Lung (tissue), 12 donors: ENCODE results near the gene SEC11C. TPM values are rescaled to one million over a fixed set of nuclear protein-coding genes. Genes with fewer than 3 reads are reported as not detected.
A peak's percentile ranks its signal among the peaks of the same experiment; 100 is the strongest.

ENCODE experiments used
- ATAC-seq: fragments of 200-7000 bp; cut with Tn5 transposase; one replicate; pipeline ENCODE4 v1.9.1; 2020; ENCODE audit warnings: moderate number of reproducible peaks; ENCODE audit not compliant: insufficient read depth, low FRiP score
- DNase-seq, 3 donors: peaks; one replicate each; pipeline ENCODE4 v3.0.0-alpha.2; 2013 to 2017
- H3K27ac ChIP-seq, 2 donors: one replicate each; pipeline ENCODE4 v1.5.1; 2013; ENCODE audit warnings: mild to moderate bottlenecking in 2 of 2, moderate library complexity in 2 of 2, control low read depth in 1 of 2, inconsistent platforms in 1 of 2, low read depth in 1 of 2, low read length in 1 of 2
- H3K27me3 ChIP-seq, 3 donors: one replicate each; pipeline ENCODE4 v1.5.1; 2013; ENCODE audit warnings: low read length in 2 of 3; ENCODE audit not compliant: control insufficient read depth in 3 of 3, insufficient read depth in 3 of 3
- H3K36me3 ChIP-seq, 4 donors: one replicate each; pipeline ENCODE4 v1.5.1; 2013; ENCODE audit warnings: low read length in 4 of 4, mild to moderate bottlenecking in 1 of 4, moderate library complexity in 1 of 4; ENCODE audit not compliant: control insufficient read depth in 4 of 4, insufficient read depth in 4 of 4
- H3K4me1 ChIP-seq, 5 donors: one replicate each; pipeline ENCODE4 v1.5.1; 2013; ENCODE audit warnings: low read length in 5 of 5, mild to moderate bottlenecking in 2 of 5, moderate library complexity in 1 of 5; ENCODE audit not compliant: control insufficient read depth in 5 of 5, insufficient read depth in 5 of 5
- H3K4me3 ChIP-seq: one replicate; pipeline ENCODE4 v1.5.1; 2013; ENCODE audit warnings: mild to moderate bottlenecking, control low read depth, moderate library complexity
- H3K9ac ChIP-seq, 2 donors: one replicate each; pipeline ENCODE4 v1.5.1; 2013; ENCODE audit warnings: low read length in 2 of 2, control low read depth in 1 of 2; ENCODE audit not compliant: insufficient read depth in 1 of 2
- H3K9me3 ChIP-seq, 4 donors: one replicate each; pipeline ENCODE4 v1.5.1; 2013; ENCODE audit warnings: low read length in 3 of 4, mild to moderate bottlenecking in 1 of 4, moderate library complexity in 1 of 4; ENCODE audit not compliant: control insufficient read depth in 4 of 4, insufficient read depth in 3 of 4
- WGBS, 2 donors: extraction: QIAGEN DNeasy Blood & Tissue Kit; methylation state at CpG; one replicate each; pipeline ENCODE4 v1.1.7; 2013; 5-methylcytosine and 5-hydroxymethylcytosine counted together
- polyA plus RNA-seq, 2 donors: library from polyadenylated mRNA; stranded (reverse); fragments of 200-250 nt; gene quantifications; one replicate each; pipeline ENCODE4 v1.2.1, GENCODE V29; 2013
- total RNA-seq, 2 donors: library from RNA; depleted of rRNA in 1 of 2; stranded (reverse); fragments of >200 nt in 1 of 2; gene quantifications; one replicate each; pipeline ENCODE4 v1.2.1, GENCODE V29; 2014 to 2021
- TF ChIP-seq, protein P1 (sequence below): IDR thresholded peaks from 2 replicates; pipeline ENCODE4 v1.5.1; 2012; ENCODE audit warnings: mild to moderate bottlenecking; ENCODE audit errors: control extremely low read depth, extremely low read depth
- donor health status: control.
- donor health status: control.
- donor health status: Bipolar disorder and iron deficiency.
- donor health status: healthy.
- donor health status: DM: yes; HTN: yes; CAD: no.

Gene SEC11C
- total and polyA plus RNA-seq, 4 donors, result 42.7 to 103 (median 84.1) TPM

DNA sequence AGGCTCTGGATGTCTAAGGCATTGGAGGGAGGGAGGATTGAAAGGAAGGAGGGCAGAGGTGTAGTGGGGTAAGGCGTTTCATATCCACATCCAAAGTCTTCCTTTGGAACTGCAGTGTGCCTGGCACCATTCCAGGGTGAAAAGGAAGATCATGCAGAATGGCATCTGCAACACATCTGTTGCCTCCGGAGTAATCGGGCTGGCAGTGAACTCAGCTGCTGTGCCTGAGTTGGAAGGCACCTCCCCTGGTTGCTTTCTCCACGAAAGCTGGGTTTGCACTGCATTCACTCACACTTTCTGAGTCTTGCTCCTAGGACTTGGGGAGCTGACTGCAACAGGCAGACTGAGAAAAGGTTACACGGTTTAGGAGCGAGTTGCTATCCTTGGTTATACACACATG lies 30.3 kb upstream of the SEC11C start:
- Histone ChIP-seq H3K4me3 (no peak overlapping the region), H3K4me1 (no peaks in the 10 kb centered on the region), H3K36me3 (no peaks in the 10 kb centered on the region), H3K27ac (no peak overlapping the region), H3K9me3 (peaks cover 0 to 5% (median 2%) of the 10 kb centered on the region in 4 donors), H3K9ac (no peak overlapping the region), H3K27me3 (peaks cover 0 to 13% (median 4%) of the 10 kb centered on the region in 3 donors)
- peak in 2 of 3 donors; percentile 6 to 15 for DNase-seq
- TF ChIP-seq, protein P1, sequence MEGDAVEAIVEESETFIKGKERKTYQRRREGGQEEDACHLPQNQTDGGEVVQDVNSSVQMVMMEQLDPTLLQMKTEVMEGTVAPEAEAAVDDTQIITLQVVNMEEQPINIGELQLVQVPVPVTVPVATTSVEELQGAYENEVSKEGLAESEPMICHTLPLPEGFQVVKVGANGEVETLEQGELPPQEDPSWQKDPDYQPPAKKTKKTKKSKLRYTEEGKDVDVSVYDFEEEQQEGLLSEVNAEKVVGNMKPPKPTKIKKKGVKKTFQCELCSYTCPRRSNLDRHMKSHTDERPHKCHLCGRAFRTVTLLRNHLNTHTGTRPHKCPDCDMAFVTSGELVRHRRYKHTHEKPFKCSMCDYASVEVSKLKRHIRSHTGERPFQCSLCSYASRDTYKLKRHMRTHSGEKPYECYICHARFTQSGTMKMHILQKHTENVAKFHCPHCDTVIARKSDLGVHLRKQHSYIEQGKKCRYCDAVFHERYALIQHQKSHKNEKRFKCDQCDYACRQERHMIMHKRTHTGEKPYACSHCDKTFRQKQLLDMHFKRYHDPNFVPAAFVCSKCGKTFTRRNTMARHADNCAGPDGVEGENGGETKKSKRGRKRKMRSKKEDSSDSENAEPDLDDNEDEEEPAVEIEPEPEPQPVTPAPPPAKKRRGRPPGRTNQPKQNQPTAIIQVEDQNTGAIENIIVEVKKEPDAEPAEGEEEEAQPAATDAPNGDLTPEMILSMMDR, result no peak
- ATAC-seq, result no peak
- WGBS, 2 donors, result 57 to 72% methylated on average over 6 of the region's 6 CpGs

DNA sequence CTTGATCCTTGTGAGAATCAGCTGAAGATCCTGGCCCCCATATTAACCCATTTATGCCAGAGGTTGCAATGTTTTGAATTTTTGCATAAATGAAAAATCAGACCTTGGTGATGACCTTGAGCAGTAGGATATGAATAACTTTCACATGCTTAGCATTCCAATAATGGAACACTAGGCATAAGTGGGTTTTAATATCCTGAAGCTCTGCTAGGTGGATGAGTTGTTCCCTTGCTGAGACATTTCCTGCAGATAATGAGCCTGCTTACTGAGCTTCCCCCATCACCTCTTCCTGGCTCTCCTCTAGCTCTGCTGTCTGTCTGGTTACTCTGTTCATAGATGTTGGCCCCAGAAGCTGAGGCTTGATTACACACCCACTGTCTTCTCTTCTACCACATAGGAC lies 25.5 kb upstream of the SEC11C start:
- TF ChIP-seq, protein P1, result no peak
- H3K27ac ChIP-seq, result no peak overlapping the region
- DNase-seq (no peak), ATAC-seq (no peak)
- H3K9me3 ChIP-seq, result peaks cover 0 to 4% (median 0%) of the 10 kb centered on the region in 4 donors
- H3K4me3 ChIP-seq, result no peak overlapping the region
- H3K4me1 ChIP-seq, result no peaks in the 10 kb centered on the region
- no peak overlapping the region for H3K9ac ChIP-seq
- H3K27me3 ChIP-seq, result peaks cover 0 to 6% (median 4%) of the 10 kb centered on the region in 3 donors
- no peaks in the 10 kb centered on the region for H3K36me3 ChIP-seq

DNA sequence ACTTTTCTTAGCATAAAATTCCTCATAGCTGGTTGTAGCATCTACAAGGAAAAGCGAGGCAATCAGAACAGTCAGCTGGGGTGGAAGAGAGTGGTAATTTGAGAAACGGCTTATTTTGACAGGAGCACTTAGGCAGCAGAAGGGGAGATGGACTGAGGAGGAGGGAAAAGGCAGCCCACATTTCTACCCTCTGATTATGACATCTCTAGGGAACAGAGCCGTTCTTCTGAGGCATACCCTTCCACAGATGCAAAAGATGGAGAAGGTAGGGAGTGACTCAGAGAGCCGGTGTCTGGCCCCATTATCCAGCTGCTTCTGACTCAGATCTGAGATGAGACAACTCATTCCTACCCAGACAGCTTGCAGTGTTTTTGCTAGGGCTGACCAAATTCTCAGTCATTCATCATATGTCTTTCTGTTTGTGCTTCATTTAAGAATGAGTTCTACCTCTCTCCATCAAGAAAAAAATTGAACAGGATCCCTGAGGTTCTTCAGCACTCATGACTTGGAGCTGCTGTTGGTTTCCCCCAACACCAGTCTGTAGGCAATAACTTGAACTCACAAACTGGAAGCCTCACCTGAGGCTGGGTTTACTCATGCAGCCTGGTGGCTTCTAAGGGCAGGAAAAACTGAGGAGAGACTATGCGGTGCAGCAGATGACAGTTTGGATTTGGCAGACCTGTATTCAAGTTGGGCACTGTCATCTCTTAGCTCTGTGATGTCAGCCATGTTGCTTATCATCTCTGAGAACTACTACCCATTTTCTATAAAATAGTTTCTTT lies 15.9 kb upstream of the SEC11C start:
- TF ChIP-seq, protein P1, result no peak
- Histone ChIP-seq H3K4me3 (no peak overlapping the region), H3K36me3 (no peaks in the 10 kb centered on the region), H3K27me3 (peaks cover 0 to 3% (median under 1%) of the 10 kb centered on the region in 3 donors), H3K4me1 (no peaks in the 10 kb centered on the region), H3K9me3 (no peaks in the 10 kb centered on the region), H3K27ac (no peak overlapping the region), H3K9ac (no peak overlapping the region)
- ATAC-seq, result no peak
- whole genome bisulfite sequencing, 2 donors, result 59 to 68% methylated on average over 5 of the region's 5 CpGs
- no peak for DNase-seq
